ENCODE results near the gene LMAN2L. TPM values are rescaled to one million over a fixed set of nuclear protein-coding genes. Genes with fewer than 3 reads are reported as not detected.

The LMAN2L gene
- total and polyA plus RNA-seq, 2 of the 8 experiments (the other 6 are each of a cell fraction or from before 2014, with no cell fraction given) = 14.3 to 17.6 TPM

- TF ChIP-seq JUN (IDR thresholded peaks at IDR 0.05; ENCODE audit: low read depth, low read length) (no peak), CEBPB (IDR thresholded peaks at IDR 0.05; ENCODE audit: low read depth, low read length) (no peak), PHF8 (conservative IDR thresholded peaks at IDR 0.05; ENCODE audit: low read depth, low read length) (no peak), NRF1 (IDR thresholded peaks at IDR 0.05; ENCODE audit: low read depth, low read length) (no peak), CREB1 (IDR thresholded peaks at IDR 0.05) (no peak), SIRT6 (IDR thresholded peaks at IDR 0.05; ENCODE audit: low read length) (no peak), HDAC6 (IDR thresholded peaks at IDR 0.05; ENCODE audit: low read depth, low read length) (no peak)
Measured at GRCh38 chr2:96662360-96662759, 77.5 kb downstream of the LMAN2L start (continued).

Measured in H1 (cell line).